ENCODE data around the gene MTRF1. TPM values are rescaled to one million over a fixed set of nuclear protein-coding genes. Genes with fewer than 3 reads are reported as not detected.

The MTRF1 gene
- total and polyA plus RNA-seq, 9 of the 15 experiments (the other 6 are each of a cell fraction or from before 2014, with no cell fraction given), result 12.5 to 33.7 (median 20.1) TPM

DNA sequence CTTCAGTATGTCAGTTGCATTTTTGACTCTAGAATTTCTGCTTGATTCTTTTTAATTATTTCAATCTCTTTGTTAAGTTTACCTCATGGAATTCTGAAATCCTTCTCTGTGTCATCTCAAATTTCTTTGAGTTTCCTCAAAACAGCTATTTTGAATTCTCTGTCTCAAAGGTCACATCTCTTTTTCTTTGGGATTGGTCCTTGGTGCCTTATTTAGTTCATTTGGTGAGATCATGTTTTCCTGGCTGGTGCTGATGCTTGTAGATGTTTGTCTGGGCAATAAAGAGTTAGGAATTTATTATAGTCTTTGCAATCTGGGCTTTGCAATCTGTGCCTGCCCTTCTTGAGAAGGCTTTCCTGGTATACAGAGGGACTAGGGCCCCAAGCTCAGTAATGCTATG, 50.5 kb downstream of the MTRF1 start:
- no peaks in the 10 kb centered on the region for H3K27me3 ChIP-seq (ENCODE audit: control insufficient read depth in 2 of 2, insufficient read depth in 2 of 2, low read length in 2 of 2)
- no peak overlapping the region for H3K9ac ChIP-seq (ENCODE audit: insufficient read depth in 1 of 2, low read depth in 2 of 2, low read length in 2 of 2)
- no peak for ATAC-seq
- ChIA-PET CTCF (ENCODE audit: low intra/inter-chr PET ratio) (interaction anchor here (0.6 kb wide), 1 partner anchor 13 kb away, joined by 3 read pairs; no protein-coding TSS in a partner anchor), POLR2A (interaction anchor here (0.6 to 1.4 kb wide), 2 partner anchors 84 to 900 kb away, joined by 3 read pairs; no protein-coding TSS in a partner anchor)
- no TSS peak for BruUV-seq (replicated peaks)
- H2AFZ ChIP-seq (ENCODE audit: low read depth, low read length), result no peak overlapping the region
- no peak for DNase-seq (ENCODE audit: extremely low read depth in 1 of 4, low spot score in 3 of 4)
- H3K4me2 ChIP-seq (ENCODE audit: insufficient read depth, low read length), result no peak overlapping the region
- no peaks in the 10 kb centered on the region for H3K36me3 ChIP-seq (ENCODE audit: control insufficient read depth, insufficient read depth, low read length)
- intact Hi-C loops (cut with micrococcal nuclease) (no loop called here), in situ Hi-C loops (cut with MboI) (no loop called here)
- H3K9me3 ChIP-seq (replicated peaks; ENCODE audit: control insufficient read depth, insufficient read depth, low read depth, low read length), result no peaks in the 10 kb centered on the region; the same call in 1 of the 2 replicates
- no peaks in the 10 kb centered on the region for H3K4me1 ChIP-seq (replicated peaks in 1 of 2; ENCODE audit: control insufficient read depth in 2 of 2, insufficient read depth in 2 of 2, low read length in 2 of 2)
- H3K27ac ChIP-seq (ENCODE audit: extremely low read depth, low read depth, low read length), result no peak overlapping the region
- TF ChIP-seq ZNF780A (CRISPR knock-in tag; IDR thresholded peaks at IDR 0.05) (no peak), ESRRA (IDR thresholded peaks at IDR 0.05; ENCODE audit: borderline replicate concordance, low read depth) (no peak), PCBP1 (IDR thresholded peaks at IDR 0.05; ENCODE audit: low read depth, low read length, poor library complexity, severe bottlenecking) (no peak), CHD4 (IDR thresholded peaks at IDR 0.05; ENCODE audit: insufficient read depth, insufficient replicate concordance, low read depth, low read length, poor library complexity, severe bottlenecking) (no peak), ZNF561 (CRISPR knock-in tag; conservative IDR thresholded peaks at IDR 0.05) (no peak), RBM22 (IDR thresholded peaks at IDR 0.05; ENCODE audit: low read depth, low read length, poor library complexity, severe bottlenecking) (no peak), ZNF57 (CRISPR knock-in tag; IDR thresholded peaks at IDR 0.05) (no peak), ZBED1 (IDR thresholded peaks at IDR 0.05) (no peak), LCOR (CRISPR knock-in tag; IDR thresholded peaks at IDR 0.05) (no peak)
- H3K79me2 ChIP-seq (ENCODE audit: control insufficient read depth, insufficient read depth, low read length), result no peaks in the 10 kb centered on the region
- no peak overlapping the region for H3K4me3 ChIP-seq
- FAIRE-seq, result no peak
- no peaks in the 10 kb centered on the region for H3K9me1 ChIP-seq (ENCODE audit: control insufficient read depth, insufficient read depth, low read length)
- H4K20me1 ChIP-seq (replicated peaks; ENCODE audit: control insufficient read depth, insufficient read depth, low read length), result no peaks in the 10 kb centered on the region
